Nephron (organoid): ENCODE results near the gene SOD3.
A peak's percentile ranks its signal among the peaks of the same experiment; 100 is the strongest.

Experiments
- H3K27ac Mint-ChIP-seq, 3 experiments: 2 replicates each; pipeline ENCODE4 v1.8.0; 2020; ENCODE audit warnings: mixed read lengths in 3 of 3, mild to moderate bottlenecking in 2 of 3, moderate library complexity in 1 of 3
- H3K27me3 Mint-ChIP-seq: 2 replicates; pipeline ENCODE4 v1.8.0; 2021; ENCODE audit warnings: low read depth, mild to moderate bottlenecking, moderate library complexity, mixed read lengths
- H3K36me3 Mint-ChIP-seq: 2 replicates; pipeline ENCODE4 v1.8.0; 2020; ENCODE audit warnings: low read depth, mixed read lengths
- H3K4me1 Mint-ChIP-seq: 2 replicates; pipeline ENCODE4 v1.8.0; 2020; ENCODE audit warnings: mixed read lengths
- H3K4me3 Mint-ChIP-seq, 3 experiments: 2 replicates each; pipeline ENCODE4 v1.8.0; 2020; ENCODE audit warnings: mild to moderate bottlenecking in 3 of 3, mixed read lengths in 3 of 3, moderate library complexity in 2 of 3
- H3K9me3 Mint-ChIP-seq: 2 replicates; pipeline ENCODE4 v1.8.0; 2020; ENCODE audit warnings: mixed read lengths
- TF ChIP-seq, protein P1 (sequence below), 3 experiments: fragments of 200-600 bp; sonication (generic); IDR thresholded peaks; one replicate each; pipeline ENCODE4 v1.5.0; 2021; ENCODE audit warnings: antibody characterized with exemption in 3 of 3; ENCODE audit not compliant: unreplicated experiment in 3 of 3

SOD3 gene

DNA sequence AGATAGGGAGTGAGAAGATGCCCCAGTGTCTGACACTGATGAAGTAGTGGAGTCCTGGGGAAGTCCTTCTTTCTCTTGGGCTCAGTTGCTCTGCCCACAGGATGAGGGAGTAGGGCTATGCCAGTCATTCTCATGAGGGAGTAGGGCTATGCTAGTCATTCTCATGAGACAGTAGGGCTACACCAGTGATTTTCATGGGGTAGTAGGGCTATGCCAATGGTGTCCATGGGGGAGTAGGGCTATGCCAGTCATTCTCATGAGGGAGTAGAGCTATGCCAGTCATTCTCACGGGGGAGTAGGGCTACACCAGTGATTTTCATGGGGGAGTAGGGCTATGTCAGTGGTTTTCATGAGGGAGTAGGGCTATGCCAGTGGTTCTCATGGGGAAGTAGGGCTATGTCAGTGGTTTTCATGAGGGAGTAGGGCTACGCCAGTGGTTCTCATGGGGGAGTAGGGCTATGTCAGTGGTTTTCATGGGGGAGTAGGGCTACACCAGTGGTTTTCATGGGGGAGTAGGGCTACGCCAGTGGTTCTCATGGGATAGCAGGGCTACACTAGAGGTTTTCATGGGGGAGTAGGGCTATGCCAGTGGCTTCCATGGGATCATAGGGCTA, 43.3 kb upstream of the SOD3 start:
- Mint-ChIP-seq H3K27ac (no peak overlapping the region), H3K9me3 (peaks cover 22% of the 10 kb centered on the region), H3K4me3 (no peak overlapping the region), H3K4me1 (no peaks in the 10 kb centered on the region), H3K27me3 (no peaks in the 10 kb centered on the region), H3K36me3 (peaks cover 3% of the 10 kb centered on the region)
- TF ChIP-seq, protein P1, sequence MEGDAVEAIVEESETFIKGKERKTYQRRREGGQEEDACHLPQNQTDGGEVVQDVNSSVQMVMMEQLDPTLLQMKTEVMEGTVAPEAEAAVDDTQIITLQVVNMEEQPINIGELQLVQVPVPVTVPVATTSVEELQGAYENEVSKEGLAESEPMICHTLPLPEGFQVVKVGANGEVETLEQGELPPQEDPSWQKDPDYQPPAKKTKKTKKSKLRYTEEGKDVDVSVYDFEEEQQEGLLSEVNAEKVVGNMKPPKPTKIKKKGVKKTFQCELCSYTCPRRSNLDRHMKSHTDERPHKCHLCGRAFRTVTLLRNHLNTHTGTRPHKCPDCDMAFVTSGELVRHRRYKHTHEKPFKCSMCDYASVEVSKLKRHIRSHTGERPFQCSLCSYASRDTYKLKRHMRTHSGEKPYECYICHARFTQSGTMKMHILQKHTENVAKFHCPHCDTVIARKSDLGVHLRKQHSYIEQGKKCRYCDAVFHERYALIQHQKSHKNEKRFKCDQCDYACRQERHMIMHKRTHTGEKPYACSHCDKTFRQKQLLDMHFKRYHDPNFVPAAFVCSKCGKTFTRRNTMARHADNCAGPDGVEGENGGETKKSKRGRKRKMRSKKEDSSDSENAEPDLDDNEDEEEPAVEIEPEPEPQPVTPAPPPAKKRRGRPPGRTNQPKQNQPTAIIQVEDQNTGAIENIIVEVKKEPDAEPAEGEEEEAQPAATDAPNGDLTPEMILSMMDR (IDR thresholded peaks at IDR 0.05; ENCODE audit: unreplicated experiment in 3 of 3) = no peak

DNA sequence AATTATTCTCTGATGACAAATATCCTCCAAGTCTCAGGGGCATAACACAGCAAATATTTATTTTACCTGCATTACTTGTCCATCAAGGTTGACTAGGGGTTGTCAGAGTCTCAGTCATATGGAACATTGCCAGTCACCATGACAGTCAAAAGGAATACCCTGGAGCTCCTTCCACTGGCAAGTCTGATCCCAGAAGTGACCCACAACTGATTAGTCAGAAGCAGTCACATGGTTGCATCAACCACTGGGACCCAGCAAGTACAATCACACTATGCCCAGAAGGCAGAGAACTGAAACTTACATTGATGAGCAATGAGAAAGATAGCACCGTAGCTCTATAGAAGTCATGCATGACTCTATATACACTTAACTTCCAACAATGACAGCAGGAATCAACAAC, 41.9 kb upstream of the SOD3 start:
- Mint-ChIP-seq H3K36me3 (peaks cover 4% of the 10 kb centered on the region), H3K27ac (no peak overlapping the region), H3K4me3 (no peak overlapping the region), H3K27me3 (no peaks in the 10 kb centered on the region), H3K9me3 (peaks cover 35% of the 10 kb centered on the region), H3K4me1 (no peaks in the 10 kb centered on the region)
- TF ChIP-seq, protein P1 (IDR thresholded peaks at IDR 0.05; ENCODE audit: unreplicated experiment in 3 of 3) = no peak

DNA sequence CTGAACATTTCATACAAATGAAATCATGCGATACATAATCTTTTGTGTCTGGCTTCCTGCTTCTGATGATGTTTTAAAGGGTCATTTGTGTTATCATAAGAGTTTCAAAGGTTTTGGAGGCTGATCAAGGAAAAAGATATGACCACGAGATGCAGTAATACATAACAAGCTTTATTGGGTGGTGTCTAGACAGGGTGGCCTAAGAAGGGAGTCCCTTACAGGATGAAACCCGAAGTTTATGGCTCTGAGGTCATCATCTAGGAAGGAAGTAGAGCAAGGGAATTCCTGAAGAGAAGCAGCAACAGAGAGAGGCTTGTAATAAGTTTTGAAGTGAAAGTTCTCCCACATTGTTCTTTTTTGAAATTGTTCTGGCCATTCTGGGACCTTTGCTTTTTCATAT, 40.8 kb upstream of the SOD3 start:
- H3K4me1 Mint-ChIP-seq = no peaks in the 10 kb centered on the region
- no peak overlapping the region for H3K4me3 Mint-ChIP-seq
- no peaks in the 10 kb centered on the region for H3K27me3 Mint-ChIP-seq
- H3K27ac Mint-ChIP-seq = no peak overlapping the region
- TF ChIP-seq, protein P1 (IDR thresholded peaks at IDR 0.05; ENCODE audit: unreplicated experiment in 3 of 3) = no peak
- H3K9me3 Mint-ChIP-seq = peaks cover 39% of the 10 kb centered on the region
- H3K36me3 Mint-ChIP-seq = peaks cover 4% of the 10 kb centered on the region

DNA sequence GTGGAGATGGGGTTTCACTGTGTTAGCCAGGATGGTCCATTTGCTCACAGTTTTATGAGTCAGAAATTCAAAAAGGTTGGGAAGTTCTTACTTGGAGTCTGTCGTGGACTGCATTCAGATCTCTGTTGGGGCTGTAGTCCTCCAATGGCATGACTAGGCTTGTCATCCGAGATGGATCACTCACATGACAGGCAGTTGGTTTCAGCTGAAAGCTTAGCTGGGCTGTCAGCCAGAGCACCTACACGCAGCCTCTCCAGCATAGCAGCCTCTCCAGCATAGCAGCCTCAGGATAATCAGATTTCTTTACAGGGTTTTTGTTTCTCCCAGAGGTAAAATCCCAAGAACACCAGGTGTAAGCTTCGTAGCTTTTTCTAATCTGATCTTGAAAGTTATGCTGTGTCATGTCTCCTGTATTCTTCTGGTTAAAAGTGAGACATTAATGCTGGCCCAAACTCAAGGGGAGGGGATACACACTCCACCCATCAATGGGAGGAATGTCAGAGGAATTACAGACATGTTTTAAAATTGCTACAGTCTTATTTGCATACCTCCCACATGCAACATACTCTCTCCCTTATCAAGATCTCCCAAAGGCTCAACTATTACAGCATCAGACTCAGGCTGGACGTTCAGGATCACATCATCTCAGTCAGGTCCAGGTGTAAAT, 31.6 kb upstream of the SOD3 start:
- peak overlapping the region in 2 of 3 experiments; percentile 12 to 45 for H3K27ac Mint-ChIP-seq
- no peak overlapping the region for H3K4me3 Mint-ChIP-seq
- H3K4me1 Mint-ChIP-seq = peaks cover 25% of the 10 kb centered on the region
- peaks cover 11% of the 10 kb centered on the region for H3K9me3 Mint-ChIP-seq
- H3K27me3 Mint-ChIP-seq = no peaks in the 10 kb centered on the region
- TF ChIP-seq, protein P1 (IDR thresholded peaks at IDR 0.05; ENCODE audit: unreplicated experiment in 3 of 3) = no peak
- H3K36me3 Mint-ChIP-seq = no peaks in the 10 kb centered on the region

DNA sequence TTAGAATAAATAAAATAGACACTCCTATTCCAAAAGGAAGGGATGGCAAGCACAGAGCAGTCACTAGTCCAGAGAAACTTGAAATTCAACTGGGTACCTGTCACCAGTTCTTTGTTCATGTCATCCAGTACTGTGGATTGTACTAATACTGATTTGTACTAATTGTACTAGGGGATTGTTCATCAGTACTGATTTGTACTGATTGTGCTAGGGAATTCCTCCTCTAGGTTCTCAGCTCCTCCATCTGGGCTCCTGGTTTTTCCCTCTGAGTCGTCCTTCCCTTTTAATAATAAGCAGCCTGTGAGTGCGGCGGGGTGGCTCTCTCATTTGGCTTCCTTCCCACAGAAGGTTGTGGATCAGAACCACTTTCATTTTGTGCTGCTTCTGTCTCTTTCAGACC, 31.0 kb upstream of the SOD3 start:
- H3K27me3 Mint-ChIP-seq = no peaks in the 10 kb centered on the region
- H3K27ac Mint-ChIP-seq = peak overlapping the region in 2 of 3 experiments; percentile 12 to 45
- H3K9me3 Mint-ChIP-seq = peaks cover 7% of the 10 kb centered on the region
- no peaks in the 10 kb centered on the region for H3K36me3 Mint-ChIP-seq
- TF ChIP-seq, protein P1 (IDR thresholded peaks at IDR 0.05; ENCODE audit: unreplicated experiment in 3 of 3) = no peak
- peaks cover 25% of the 10 kb centered on the region for H3K4me1 Mint-ChIP-seq
- no peak overlapping the region for H3K4me3 Mint-ChIP-seq
